ENCODE results near the gene FGD2.
"Not testable (repeated sequence)": the region's sequence is repeated elsewhere in the genome, so short reads cannot be mapped to it uniquely, and the experiment has no call there.

The FGD2 gene

GRCh38 chr6:37047689-37048402, 42.4 kb downstream of the FGD2 start:
- DNase-seq: no peak

DNA sequence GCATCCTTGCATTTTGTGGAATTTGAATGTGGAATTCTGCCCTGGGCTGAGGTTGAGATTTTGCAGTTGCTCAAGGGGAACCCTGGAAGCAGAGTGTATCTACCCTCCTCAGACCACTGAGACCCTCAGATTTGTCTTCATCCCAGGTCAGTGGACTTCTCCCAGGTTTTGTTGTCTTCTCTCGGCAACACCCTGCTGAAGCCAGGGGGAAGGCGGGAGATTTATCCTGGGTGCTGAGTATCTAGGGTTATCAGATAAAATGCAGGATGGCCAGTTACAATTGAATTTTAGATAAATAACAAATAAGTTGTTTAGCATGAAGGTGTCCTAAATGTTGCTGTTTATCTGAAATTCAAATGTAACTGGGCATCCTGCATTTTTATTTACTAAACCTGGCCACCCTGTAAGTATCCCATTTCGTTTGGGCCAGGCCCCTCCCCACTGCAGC, 43.0 kb downstream of the FGD2 start:
- DNase-seq: no peak

GRCh38 chr6:37048851-37049757, 43.6 kb downstream of the FGD2 start:
- DNase-seq: peak; percentile 71

GRCh38 chr6:37049758-37050044, 44.2 kb downstream of the FGD2 start:
- DNase-seq: no peak

DNA sequence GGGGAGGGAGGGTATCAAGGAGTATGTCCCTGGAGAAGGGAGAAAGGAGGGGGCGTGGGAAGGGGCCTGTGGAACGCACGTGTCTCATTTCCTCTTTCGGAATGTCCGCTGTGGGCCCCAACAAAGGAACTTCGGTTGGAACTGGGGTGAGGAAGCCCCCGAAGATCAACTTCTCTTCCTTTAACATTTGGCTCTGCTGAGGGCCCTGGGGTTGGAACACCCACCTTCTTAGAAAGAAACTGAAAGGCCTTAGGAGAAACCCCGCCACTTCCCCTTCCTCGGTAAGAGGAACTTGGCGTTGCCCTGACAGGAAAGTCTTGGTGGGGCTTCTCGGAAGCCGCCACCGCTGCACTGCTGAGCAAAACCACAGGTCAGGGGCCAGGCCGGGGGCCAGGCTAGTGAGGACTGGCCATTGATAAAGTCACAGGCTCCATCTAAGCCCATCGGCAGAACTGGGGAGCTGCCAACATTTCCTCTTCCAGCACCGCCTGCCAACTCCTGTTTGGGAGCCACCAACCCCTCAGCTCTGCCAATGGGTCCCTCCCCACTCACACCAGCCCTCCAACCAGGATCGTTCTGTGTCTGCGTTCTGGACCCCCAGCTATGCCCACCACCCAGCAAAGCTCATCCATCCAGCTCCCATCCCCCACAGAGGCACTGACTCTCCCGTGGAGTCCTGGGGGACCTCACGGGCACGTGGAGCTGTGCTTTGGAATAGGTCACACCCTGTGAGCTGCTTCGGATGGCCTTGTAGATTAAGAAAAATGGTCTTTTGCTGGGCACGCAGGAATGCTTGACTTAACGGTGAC, 44.8 kb downstream of the FGD2 start:
- DNase-seq: peak; percentile 59

DNA sequence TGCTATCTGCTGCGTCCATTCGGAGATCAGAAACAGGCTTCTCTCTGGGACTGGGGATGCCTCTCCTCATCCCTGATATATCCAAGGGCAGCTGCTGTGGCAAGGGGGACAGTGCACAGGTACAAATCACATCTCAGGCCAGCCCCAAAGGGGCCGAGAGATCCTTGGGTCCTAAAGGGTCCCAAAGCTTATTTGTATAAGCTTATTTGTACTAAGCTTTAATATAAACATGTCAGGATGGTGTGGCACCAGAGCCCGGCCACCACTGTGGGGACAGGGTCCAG, 45.3 kb downstream of the FGD2 start:
- DNase-seq: no peak

DNA sequence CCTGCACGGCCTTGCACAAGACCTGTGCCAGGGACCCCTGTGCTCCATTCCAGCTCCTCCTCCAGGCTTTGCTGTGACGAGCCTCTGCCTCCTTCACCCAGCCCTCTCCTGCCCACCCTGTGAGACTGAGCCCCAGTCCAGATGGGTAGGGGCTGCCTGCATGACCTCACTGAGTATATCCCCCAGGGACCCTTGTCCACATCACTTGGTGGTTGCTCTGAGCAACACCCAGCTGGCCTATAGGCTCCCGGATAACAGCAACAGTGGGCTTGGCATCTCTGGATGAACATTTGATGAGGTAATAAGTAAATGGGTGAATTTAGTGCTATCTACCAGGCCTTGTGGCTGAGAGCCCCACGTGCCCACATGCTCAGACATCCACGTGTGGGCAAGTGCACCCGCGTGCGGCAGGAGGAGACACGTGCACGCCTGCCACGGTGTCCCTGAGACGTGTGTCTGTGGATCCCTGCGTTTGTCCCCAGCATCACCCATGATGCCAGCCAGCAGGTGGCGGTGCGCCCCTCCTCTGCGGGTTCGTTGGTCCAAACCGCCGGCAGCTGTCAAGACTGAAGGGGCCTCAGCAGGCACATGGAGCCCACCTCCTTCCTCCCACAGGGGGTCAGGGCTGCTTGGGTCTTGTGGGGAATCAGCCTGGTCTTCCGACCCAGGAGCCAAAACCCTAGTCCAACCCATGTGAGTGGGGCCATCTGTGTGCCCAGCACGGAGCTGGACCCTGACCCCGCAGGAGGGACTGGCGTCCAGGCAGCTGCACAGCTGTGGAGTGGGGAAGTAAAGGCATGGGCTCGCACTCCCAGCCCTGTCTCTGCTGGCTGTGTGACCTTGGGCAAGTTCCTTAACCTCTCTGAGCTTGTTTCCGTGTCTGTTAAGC, 45.9 kb downstream of the FGD2 start:
- peak; percentile 89 for DNase-seq

GRCh38 chr6:37052027-37052628, 46.7 kb downstream of the FGD2 start:
- DNase-seq: no peak

- no peak for DNase-seq
These were observed 48.2 kb downstream of the FGD2 start for GRCh38 chr6:37053683-37054082.

DNA sequence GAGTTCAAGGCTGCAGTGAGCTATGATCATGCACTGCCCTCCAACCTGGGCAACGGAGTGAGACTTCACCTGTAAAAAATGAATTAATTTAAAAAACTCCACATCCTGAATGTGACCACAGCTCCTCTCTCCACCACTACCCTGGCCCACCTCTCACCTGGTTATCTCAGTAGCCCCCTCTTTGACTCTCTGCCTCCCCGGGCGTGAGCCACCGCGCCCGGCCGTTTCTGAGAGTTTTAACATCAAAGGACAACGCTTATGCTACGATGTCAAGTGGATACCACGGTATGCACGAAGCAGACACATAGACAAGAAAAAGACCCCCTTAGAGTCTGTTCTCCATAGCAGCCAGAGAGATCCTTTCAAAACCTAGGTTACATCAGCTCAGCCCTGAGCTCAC, 48.7 kb downstream of the FGD2 start:
- DNase-seq: no peak

GRCh38 chr6:37054580-37054979, 49.1 kb downstream of the FGD2 start:
- no peak for DNase-seq

- DNase-seq: no peak
These were observed 50.6 kb downstream of the FGD2 start for GRCh38 chr6:37056112-37056403.

- no peak for DNase-seq
These were observed 51.1 kb downstream of the FGD2 start for GRCh38 chr6:37056439-37057127.

GRCh38 chr6:37057128-37057471, 51.6 kb downstream of the FGD2 start:
- DNase-seq: no peak

- DNase-seq: no peak
These were observed 52.2 kb downstream of the FGD2 start for GRCh38 chr6:37057678-37058077.

GRCh38 chr6:37058084-37058586, 52.7 kb downstream of the FGD2 start:
- no peak for DNase-seq

DNA sequence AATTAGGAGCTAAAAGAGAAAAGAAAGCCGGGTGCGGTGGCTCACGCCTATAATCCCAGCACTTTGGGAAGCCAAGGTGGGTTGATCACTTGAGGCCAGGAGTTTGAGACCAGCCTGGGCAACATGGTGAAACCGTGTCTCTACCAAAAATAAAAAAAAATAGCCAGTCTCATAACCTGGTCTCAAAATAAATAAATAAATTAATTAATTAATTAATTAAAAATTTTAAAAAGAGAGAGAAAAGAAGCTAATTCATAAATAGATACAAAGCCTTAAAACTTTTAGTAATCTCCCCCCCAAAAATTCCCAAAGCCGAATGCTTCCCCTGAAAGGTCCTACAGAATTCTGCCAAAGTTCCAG, 53.5 kb downstream of the FGD2 start:
- DNase-seq: not testable (repeated sequence)

DNA sequence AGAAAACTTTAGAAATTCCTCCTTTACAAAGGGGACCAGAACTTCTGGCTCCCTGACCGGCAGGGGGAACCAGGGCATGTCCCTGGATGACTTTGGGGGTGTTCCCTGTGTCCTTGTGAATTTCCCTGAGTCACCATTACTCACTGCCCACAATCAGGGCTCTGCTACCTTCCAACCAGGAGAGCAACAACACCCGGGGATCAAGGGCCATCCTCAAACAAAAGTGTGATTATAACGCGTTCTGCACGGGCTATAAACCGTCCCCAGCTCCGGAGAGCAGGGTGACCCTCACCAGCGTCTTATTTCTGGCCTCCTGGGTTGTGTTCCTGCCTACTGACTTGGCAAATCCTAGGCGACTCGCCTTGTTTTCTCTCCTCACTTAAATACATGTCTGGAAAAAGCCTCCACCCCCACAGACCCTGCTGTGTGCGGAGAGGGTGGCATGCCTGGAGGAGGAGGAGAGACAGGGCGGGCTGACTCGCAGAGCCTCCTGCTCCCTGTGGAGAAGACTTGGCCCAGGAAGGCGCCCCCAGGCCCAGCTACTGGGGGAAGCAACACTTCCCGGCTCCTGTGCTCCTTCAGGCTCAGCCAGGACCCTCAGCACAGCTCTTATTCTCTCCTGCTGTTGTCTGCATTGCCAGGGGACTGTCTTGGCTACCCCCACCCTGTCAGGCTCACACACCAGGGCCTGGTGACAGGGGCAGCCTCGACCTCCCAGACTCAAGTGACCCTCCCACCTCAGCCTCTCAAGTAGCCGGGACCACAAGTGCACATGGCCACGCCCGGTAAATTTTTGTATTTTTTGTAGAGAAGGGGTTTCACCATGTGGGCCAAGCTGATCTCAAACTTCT, 54.1 kb downstream of the FGD2 start:
- no peak for DNase-seq

GRCh38 chr6:37060195-37060559, 54.7 kb downstream of the FGD2 start:
- no peak for DNase-seq

GRCh38 chr6:37061157-37061804, 55.8 kb downstream of the FGD2 start:
- no peak for DNase-seq
